Uterus (tissue), 4 donors: ENCODE data around the gene STAG1. TPM values are rescaled to one million over a fixed set of nuclear protein-coding genes. Genes with fewer than 3 reads are reported as not detected.

Experiments
- DNase-seq, 2 donors: peaks; one replicate each; pipeline ENCODE4 v3.0.0-alpha.2; 2019 to 2020
- H3K27ac ChIP-seq, 2 donors: fragments of 200-600 bp; sonication (generic); 1 replicate in 1 of 2; 2 replicates in 1 of 2; pipeline ENCODE4 v1.5.1; 2016 to 2018
- H3K27me3 ChIP-seq, 2 donors: fragments of 200-600 bp; sonication (generic); one replicate each; pipeline ENCODE4 v1.5.1; 2018 to 2019; ENCODE audit warnings: control low read depth in 1 of 2
- H3K36me3 ChIP-seq, 2 donors: fragments of 200-600 bp; sonication (generic); one replicate each; pipeline ENCODE4 v1.5.1; 2019; ENCODE audit warnings: control low read depth in 1 of 2
- H3K4me1 ChIP-seq, 2 donors: fragments of 200-600 bp; sonication (generic); one replicate each; pipeline ENCODE4 v1.5.1; 2018 to 2019; ENCODE audit warnings: control low read depth in 1 of 2
- H3K4me3 ChIP-seq, 2 donors: fragments of 200-600 bp; sonication (generic); 1 replicate in 1 of 2; 2 replicates in 1 of 2; pipeline ENCODE4 v1.5.1; 2018 to 2019; ENCODE audit warnings: mild to moderate bottlenecking in 1 of 2
- H3K9me3 ChIP-seq, 2 donors: fragments of 200-600 bp; sonication (generic); one replicate each; pipeline ENCODE4 v1.5.1; 2019; ENCODE audit warnings: control low read depth in 1 of 2
- CTCF ChIP-seq, 4 experiments: fragments of 200-600 bp in 2 of 4; fragments of 450-650 bp in 2 of 4; sonication (generic) in 2 of 4; IDR thresholded peaks; one replicate each; pipeline ENCODE4 v1.5.1; 2016 to 2019; ENCODE audit warnings: antibody characterized with exemption in 4 of 4, mild to moderate bottlenecking in 2 of 4, moderate library complexity in 1 of 4
- POLR2A ChIP-seq, 2 donors: fragments of 450-650 bp; IDR thresholded peaks; one replicate each; pipeline ENCODE4 v1.6.1; 2016; ENCODE audit warnings: antibody characterized with exemption in 2 of 2, mild to moderate bottlenecking in 1 of 2, moderate library complexity in 1 of 2
- intact Hi-C: fragments of 100-400 bp; cut with DNase I; formaldehyde crosslinking; loops from one replicate; pipeline ENCODE4 v1.15.1; 2023; ENCODE audit warnings: low total_unique reads
- total RNA-seq, 4 donors: library from RNA; depleted of rRNA in 3 of 4; stranded (reverse); fragments of >200 nt in 3 of 4; gene quantifications; one replicate each; pipeline versions ENCODE4 v1.1.0 to v1.2.4, GENCODE V29; 2014 to 2023
- donor health status: DM: yes; HTN: yes; CAD: no.

The STAG1 gene
- total RNA-seq, 4 donors from 2014 or later = 41.5 to 139 (median 86.0) TPM

GRCh38 chr3:136311261-136311660, 440.9 kb downstream of the STAG1 start:
- H3K36me3 ChIP-seq = no peaks in the 10 kb centered on the region
- intact Hi-C loops = no loop called here
- H3K4me1 ChIP-seq = no peaks in the 10 kb centered on the region
- no peak overlapping the region for H3K27ac ChIP-seq
- no peaks in the 10 kb centered on the region for H3K9me3 ChIP-seq
- H3K27me3 ChIP-seq = no peaks in the 10 kb centered on the region
- no peak for TF ChIP-seq CTCF (IDR thresholded peaks at IDR 0.05)
- no peak for TF ChIP-seq POLR2A (IDR thresholded peaks at IDR 0.05)
- no peak for DNase-seq
- no peak overlapping the region for H3K4me3 ChIP-seq

GRCh38 chr3:136305879-136306278, 446.3 kb downstream of the STAG1 start:
- Histone ChIP-seq H3K36me3 (no peaks in the 10 kb centered on the region), H3K27ac (no peak overlapping the region), H3K4me1 (no peaks in the 10 kb centered on the region), H3K4me3 (no peak overlapping the region), H3K27me3 (no peaks in the 10 kb centered on the region), H3K9me3 (no peaks in the 10 kb centered on the region)
- no peak for DNase-seq
- intact Hi-C loops = no loop called here
- TF ChIP-seq CTCF (IDR thresholded peaks at IDR 0.05) (peak in 1 of 4 experiments; percentile 15), POLR2A (IDR thresholded peaks at IDR 0.05) (no peak)

GRCh38 chr3:136300444-136300843, 451.7 kb downstream of the STAG1 start:
- no peak for TF ChIP-seq POLR2A (IDR thresholded peaks at IDR 0.05)
- no peak for TF ChIP-seq CTCF (IDR thresholded peaks at IDR 0.05)
- H3K27ac ChIP-seq = no peak overlapping the region
- H3K27me3 ChIP-seq = no peaks in the 10 kb centered on the region
- no peaks in the 10 kb centered on the region for H3K36me3 ChIP-seq
- intact Hi-C loops = no loop called here
- no peaks in the 10 kb centered on the region for H3K4me1 ChIP-seq
- no peak for DNase-seq
- H3K4me3 ChIP-seq = no peak overlapping the region
- no peaks in the 10 kb centered on the region for H3K9me3 ChIP-seq

GRCh38 chr3:136297826-136298225, 454.4 kb downstream of the STAG1 start:
- H3K27ac ChIP-seq = no peak overlapping the region
- H3K9me3 ChIP-seq = no peaks in the 10 kb centered on the region
- no peaks in the 10 kb centered on the region for H3K27me3 ChIP-seq
- TF ChIP-seq CTCF (IDR thresholded peaks at IDR 0.05) (no peak), POLR2A (IDR thresholded peaks at IDR 0.05) (no peak)
- H3K4me1 ChIP-seq = no peaks in the 10 kb centered on the region
- H3K36me3 ChIP-seq = no peaks in the 10 kb centered on the region
- no peak overlapping the region for H3K4me3 ChIP-seq
- DNase-seq = no peak
- intact Hi-C loops = no loop called here

GRCh38 chr3:136296960-136297359, 455.2 kb downstream of the STAG1 start:
- no peaks in the 10 kb centered on the region for H3K27me3 ChIP-seq
- H3K27ac ChIP-seq = no peak overlapping the region
- intact Hi-C loops = no loop called here
- TF ChIP-seq CTCF (IDR thresholded peaks at IDR 0.05) = no peak
- no peaks in the 10 kb centered on the region for H3K36me3 ChIP-seq
- no peak for DNase-seq
- H3K9me3 ChIP-seq = no peaks in the 10 kb centered on the region
- H3K4me3 ChIP-seq = no peak overlapping the region
- no peaks in the 10 kb centered on the region for H3K4me1 ChIP-seq
